ENCODE data around the gene PCDHA1. TPM values are rescaled to one million over a fixed set of nuclear protein-coding genes. Genes with fewer than 3 reads are reported as not detected.
A peak's percentile ranks its signal among the peaks of the same experiment; 100 is the strongest.

Gene PCDHA1
- total RNA-seq, 2 donors from 2014 or later: 0.13 TPM; not detected in 1

DNA sequence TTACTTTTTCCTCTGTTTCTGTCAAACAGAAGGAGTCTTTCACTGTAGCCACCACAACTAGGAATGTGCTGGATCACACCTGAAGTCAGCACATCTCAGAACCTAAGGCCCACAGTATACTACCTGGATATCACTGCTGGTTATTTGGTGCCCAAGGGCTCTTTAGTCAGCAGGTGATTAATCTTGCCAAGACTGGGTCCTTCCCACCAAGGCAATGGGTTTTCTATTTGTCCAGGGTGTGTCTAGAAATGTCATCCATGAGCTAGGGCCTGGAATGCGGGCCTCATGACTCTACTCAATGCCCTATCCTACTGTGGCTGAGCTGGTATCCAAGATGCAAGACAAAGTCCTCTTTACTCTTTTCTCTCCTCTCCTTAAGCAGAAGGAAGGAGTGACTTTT, 130.4 kb downstream of the PCDHA1 start:
- Histone ChIP-seq H3K4me3 (no peak overlapping the region), H3K27me3 (no peaks in the 10 kb centered on the region), H3K4me1 (no peaks in the 10 kb centered on the region), H3K9me3 (no peaks in the 10 kb centered on the region), H3K27ac (no peak overlapping the region), H3K36me3 (no peaks in the 10 kb centered on the region), H3K9ac (ENCODE audit: low read depth in 2 of 2, low read length in 2 of 2) (no peak overlapping the region)
- DNase-seq: no peak
- intact Hi-C loops (cut with DNase I): no loop called here
- TF ChIP-seq, protein P1, sequence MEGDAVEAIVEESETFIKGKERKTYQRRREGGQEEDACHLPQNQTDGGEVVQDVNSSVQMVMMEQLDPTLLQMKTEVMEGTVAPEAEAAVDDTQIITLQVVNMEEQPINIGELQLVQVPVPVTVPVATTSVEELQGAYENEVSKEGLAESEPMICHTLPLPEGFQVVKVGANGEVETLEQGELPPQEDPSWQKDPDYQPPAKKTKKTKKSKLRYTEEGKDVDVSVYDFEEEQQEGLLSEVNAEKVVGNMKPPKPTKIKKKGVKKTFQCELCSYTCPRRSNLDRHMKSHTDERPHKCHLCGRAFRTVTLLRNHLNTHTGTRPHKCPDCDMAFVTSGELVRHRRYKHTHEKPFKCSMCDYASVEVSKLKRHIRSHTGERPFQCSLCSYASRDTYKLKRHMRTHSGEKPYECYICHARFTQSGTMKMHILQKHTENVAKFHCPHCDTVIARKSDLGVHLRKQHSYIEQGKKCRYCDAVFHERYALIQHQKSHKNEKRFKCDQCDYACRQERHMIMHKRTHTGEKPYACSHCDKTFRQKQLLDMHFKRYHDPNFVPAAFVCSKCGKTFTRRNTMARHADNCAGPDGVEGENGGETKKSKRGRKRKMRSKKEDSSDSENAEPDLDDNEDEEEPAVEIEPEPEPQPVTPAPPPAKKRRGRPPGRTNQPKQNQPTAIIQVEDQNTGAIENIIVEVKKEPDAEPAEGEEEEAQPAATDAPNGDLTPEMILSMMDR (IDR thresholded peaks at IDR 0.05): no peak

DNA sequence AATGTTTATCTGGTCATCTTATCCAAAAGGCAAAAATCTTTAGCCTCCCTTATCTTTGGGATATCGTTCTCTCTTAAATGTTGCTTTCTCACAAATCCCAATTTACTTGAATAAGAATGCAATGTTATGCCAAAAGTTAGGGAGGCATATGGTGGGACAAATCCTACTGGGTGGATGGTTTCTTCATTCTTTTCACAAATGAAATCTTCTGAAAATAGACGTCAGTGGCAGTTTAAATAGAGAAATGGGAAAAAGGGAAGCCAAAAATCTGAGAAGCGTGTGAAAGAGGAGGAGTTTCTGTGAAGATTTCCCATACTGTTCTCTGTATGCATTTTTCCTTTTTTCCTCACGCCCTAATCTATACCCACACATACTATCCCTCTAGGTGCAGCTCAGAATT, 137.7 kb downstream of the PCDHA1 start:
- intact Hi-C loops (cut with DNase I): no loop called here
- DNase-seq: no peak
- Histone ChIP-seq H3K9me3 (no peaks in the 10 kb centered on the region), H3K4me1 (no peaks in the 10 kb centered on the region), H3K36me3 (no peaks in the 10 kb centered on the region), H3K27me3 (no peaks in the 10 kb centered on the region), H3K4me3 (no peak overlapping the region), H3K27ac (no peak overlapping the region), H3K9ac (ENCODE audit: low read depth in 2 of 2, low read length in 2 of 2) (no peak overlapping the region)
- TF ChIP-seq, protein P1 (IDR thresholded peaks at IDR 0.05): no peak

DNA sequence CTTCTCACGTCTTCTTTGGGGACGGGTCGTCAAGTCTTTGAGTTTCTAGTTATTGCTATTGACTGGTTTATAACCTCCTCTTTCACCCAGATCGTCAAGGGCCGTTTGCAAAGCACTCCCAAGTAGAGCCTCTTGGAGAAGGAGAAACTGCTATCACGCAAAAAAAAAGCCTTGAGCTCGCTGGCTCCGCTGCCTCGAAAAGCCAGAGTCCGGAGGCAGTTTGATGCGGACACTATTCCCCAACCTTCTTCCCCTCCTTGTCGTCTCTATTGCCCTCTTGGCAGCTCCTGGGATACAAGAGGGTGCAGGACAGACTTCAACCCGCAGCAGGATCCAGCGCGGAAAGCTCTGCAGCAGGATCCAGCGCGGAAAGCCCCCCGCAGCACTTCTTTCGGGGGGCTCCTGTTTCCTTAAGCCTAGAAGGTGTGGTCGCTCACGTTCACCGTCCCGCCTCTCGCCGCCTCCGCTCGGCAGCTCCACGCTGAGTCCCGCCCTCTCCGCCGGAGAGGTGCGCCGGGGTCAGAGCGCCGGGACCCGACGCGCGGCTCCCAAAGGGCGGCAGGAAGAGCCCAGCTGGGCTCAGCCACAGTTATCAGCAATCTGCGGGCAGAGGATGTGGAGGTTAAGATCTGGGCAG, 140.0 kb downstream of the PCDHA1 start, which contains the start of gene PCDHAC1:
TSS of gene PCDHAC1 (plus strand) at position 494 of the 637 bp plus-strand sequence. CDS start 594 bp downstream, outside the sequence.
- TF ChIP-seq, protein P1 (IDR thresholded peaks at IDR 0.05): no peak
- H3K9ac ChIP-seq (ENCODE audit: low read depth in 2 of 2, low read length in 2 of 2): no peak within 1 kb of the TSS
- no peaks in the 10 kb centered on the region for H3K4me1 ChIP-seq
- no peaks in the 10 kb centered on the region for H3K27me3 ChIP-seq
- DNase-seq: no peak
- intact Hi-C loops (cut with DNase I): no loop called here
- H3K36me3 ChIP-seq: no peaks in the 10 kb centered on the region
- H3K9me3 ChIP-seq: no peaks in the 10 kb centered on the region
- H3K27ac ChIP-seq: no peak within 1 kb of the TSS
- peak within 1 kb of the TSS; percentile 30 for H3K4me3 ChIP-seq

- no peak overlapping the region for H3K27ac ChIP-seq
- TF ChIP-seq, protein P1 (IDR thresholded peaks at IDR 0.05): peak; percentile 42
- H3K27me3 ChIP-seq: no peaks in the 10 kb centered on the region
- H3K9ac ChIP-seq (ENCODE audit: low read depth in 2 of 2, low read length in 2 of 2): no peak overlapping the region
- intact Hi-C loops (cut with DNase I): no loop called here
- H3K36me3 ChIP-seq: no peaks in the 10 kb centered on the region
- H3K4me1 ChIP-seq: no peaks in the 10 kb centered on the region
- H3K9me3 ChIP-seq: no peaks in the 10 kb centered on the region
- peak overlapping the region; percentile 30 for H3K4me3 ChIP-seq
- DNase-seq: peak; percentile 42
These were observed 140.7 kb downstream of the PCDHA1 start for GRCh38 chr5:140926443-140927227.

DNA sequence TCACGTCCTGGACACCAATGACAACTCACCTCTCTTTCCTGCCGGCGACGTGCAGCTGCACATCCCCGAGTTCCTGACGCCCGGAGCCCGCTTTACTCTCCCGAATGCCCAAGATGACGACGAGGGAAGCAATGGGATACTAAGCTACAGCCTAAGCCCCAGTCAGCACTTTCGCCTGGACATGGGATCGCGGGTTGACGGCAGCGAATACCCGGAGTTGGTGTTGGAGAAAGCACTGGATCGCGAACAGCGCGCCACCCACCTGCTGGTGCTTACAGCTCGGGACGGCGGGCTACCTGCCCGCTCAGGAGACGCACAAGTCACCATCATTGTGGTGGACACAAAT, 141.3 kb downstream of the PCDHA1 start:
- no peaks in the 10 kb centered on the region for H3K4me1 ChIP-seq
- H3K9ac ChIP-seq (ENCODE audit: low read depth in 2 of 2, low read length in 2 of 2): no peak overlapping the region
- H3K27me3 ChIP-seq: no peaks in the 10 kb centered on the region
- peak overlapping the region; percentile 30 for H3K4me3 ChIP-seq
- DNase-seq: no peak
- TF ChIP-seq, protein P1 (IDR thresholded peaks at IDR 0.05): no peak
- H3K27ac ChIP-seq: no peak overlapping the region
- no peaks in the 10 kb centered on the region for H3K36me3 ChIP-seq
- intact Hi-C loops (cut with DNase I): no loop called here
- no peaks in the 10 kb centered on the region for H3K9me3 ChIP-seq

Measured in colonic mucosa (tissue), 4 donors.